Measurements from ENCODE around the gene STK32B. TPM values are rescaled to one million over a fixed set of nuclear protein-coding genes. Genes with fewer than 3 reads are reported as not detected.
"Not testable (repeated sequence)": the region's sequence is repeated elsewhere in the genome, so short reads cannot be mapped to it uniquely, and the experiment has no call there.

Gene STK32B
- total RNA-seq, 2 experiments from 2014 or later, result not detected

- ATAC-seq (no peak), DNase-seq (no peak)
- Mint-ChIP-seq H3K4me3 (no peak overlapping the region), H3K9me3 (no peaks in the 10 kb centered on the region), H3K27ac (no peak overlapping the region), H3K36me3 (ENCODE audit: low read depth) (no peaks in the 10 kb centered on the region), H3K27me3 (no peaks in the 10 kb centered on the region), H3K4me1 (ENCODE audit: low read depth) (no peaks in the 10 kb centered on the region)
- intact Hi-C loops (cut with micrococcal nuclease), result no loop called here
- TF ChIP-seq CTCF (IDR thresholded peaks at IDR 0.05), result no peak
- ChIA-PET POLR2A (no interaction called here), CTCF (no interaction called here)
Measured at GRCh38 chr4:5266991-5267390, 215.7 kb downstream of the STK32B start.

GRCh38 chr4:5267408-5267807 lies 216.1 kb downstream of the STK32B start:
- Mint-ChIP-seq H3K4me3 (no peak overlapping the region), H3K9me3 (no peaks in the 10 kb centered on the region), H3K27me3 (no peaks in the 10 kb centered on the region), H3K36me3 (ENCODE audit: low read depth) (no peaks in the 10 kb centered on the region), H3K4me1 (ENCODE audit: low read depth) (no peaks in the 10 kb centered on the region), H3K27ac (no peak overlapping the region)
- POLR2A ChIA-PET, result no interaction called here
- ATAC-seq (no peak), DNase-seq (no peak)
- intact Hi-C loops (cut with micrococcal nuclease), result no loop called here
- no peak for TF ChIP-seq CTCF (IDR thresholded peaks at IDR 0.05)
- CTCF ChIA-PET, result no interaction called here

- intact Hi-C loops (cut with micrococcal nuclease), result no loop called here
- Mint-ChIP-seq H3K4me1 (ENCODE audit: low read depth) (no peaks in the 10 kb centered on the region), H3K9me3 (no peaks in the 10 kb centered on the region), H3K27me3 (no peaks in the 10 kb centered on the region), H3K4me3 (no peak overlapping the region), H3K27ac (no peak overlapping the region), H3K36me3 (ENCODE audit: low read depth) (no peaks in the 10 kb centered on the region)
- ChIA-PET CTCF (no interaction called here), POLR2A (no interaction called here)
- TF ChIP-seq CTCF (IDR thresholded peaks at IDR 0.05), result no peak
- DNase-seq (no peak), ATAC-seq (no peak)
Measured at GRCh38 chr4:5276475-5277075, 225.3 kb downstream of the STK32B start.

- intact Hi-C loops (cut with micrococcal nuclease), result no loop called here
- TF ChIP-seq CTCF (IDR thresholded peaks at IDR 0.05), result no peak
- Mint-ChIP-seq H3K27me3 (no peaks in the 10 kb centered on the region), H3K4me3 (no peak overlapping the region), H3K9me3 (no peaks in the 10 kb centered on the region), H3K4me1 (ENCODE audit: low read depth) (no peaks in the 10 kb centered on the region), H3K27ac (no peak overlapping the region), H3K36me3 (ENCODE audit: low read depth) (no peaks in the 10 kb centered on the region)
- ChIA-PET POLR2A (no interaction called here), CTCF (no interaction called here)
- ATAC-seq (no peak), DNase-seq (no peak)
Measured at GRCh38 chr4:5277079-5277478, 225.8 kb downstream of the STK32B start.

GRCh38 chr4:5278213-5278612 lies 226.9 kb downstream of the STK32B start:
- CTCF ChIA-PET, result no interaction called here
- POLR2A ChIA-PET, result no interaction called here
- no peak overlapping the region for H3K4me3 Mint-ChIP-seq
- no peaks in the 10 kb centered on the region for H3K27me3 Mint-ChIP-seq
- no peak for DNase-seq
- no peaks in the 10 kb centered on the region for H3K9me3 Mint-ChIP-seq
- intact Hi-C loops (cut with micrococcal nuclease), result no loop called here
- H3K36me3 Mint-ChIP-seq (ENCODE audit: low read depth), result no peaks in the 10 kb centered on the region
- no peak overlapping the region for H3K27ac Mint-ChIP-seq
- no peaks in the 10 kb centered on the region for H3K4me1 Mint-ChIP-seq (ENCODE audit: low read depth)
- TF ChIP-seq CTCF (IDR thresholded peaks at IDR 0.05), result no peak
- no peak for ATAC-seq

- CTCF ChIA-PET; H3K27me3 Mint-ChIP-seq; H3K27ac Mint-ChIP-seq; ATAC-seq; intact Hi-C loops (cut with micrococcal nuclease); H3K4me1 Mint-ChIP-seq (ENCODE audit: low read depth); H3K36me3 Mint-ChIP-seq (ENCODE audit: low read depth); H3K4me3 Mint-ChIP-seq; POLR2A ChIA-PET; DNase-seq; H3K9me3 Mint-ChIP-seq: not testable (repeated sequence)
Measured at GRCh38 chr4:5280069-5280468, 228.8 kb downstream of the STK32B start.

Measured in activated CD8-positive, alpha-beta T cell treated with anti-CD3 and anti-CD28 coated beads for 36 hours (primary cell).